CD4-positive, alpha-beta T cell (primary cell): ENCODE measurements around the gene PACSIN2. TPM values are rescaled to one million over a fixed set of nuclear protein-coding genes. Genes with fewer than 3 reads are reported as not detected.

Experiments used
- ATAC-seq: fragments of 200-7000 bp; cut with Tn5 transposase; one replicate; pipeline ENCODE4 v1.10.0; 2022; ENCODE audit warnings: mild to moderate bottlenecking; ENCODE audit not compliant: poor library complexity
- CTCF ChIA-PET: fragments of 350-600 bp; sonication (Branson Sonifier 250); formaldehyde crosslinking; loops from one replicate; lab custom pipeline; 2021; ENCODE audit warnings: antibody characterized with exemption, inconsistent platforms; lab: Charles Lee
- POLR2A ChIA-PET: fragments of 350-600 bp; sonication (Branson Sonifier 250); formaldehyde crosslinking; loops from one replicate; lab custom pipeline; 2021; ENCODE audit warnings: antibody characterized with exemption, inconsistent platforms; lab: Charles Lee
- DNase-seq, 14 experiments: peaks; one replicate each; pipeline ENCODE4 v3.0.0-alpha.2; 2013 to 2020; ENCODE audit warnings: mixed read lengths in 2 of 14
- H3K27ac ChIP-seq, 2 donors: one replicate each; pipeline versions ENCODE4 v1.5.1 to v1.7.0; 2013; ENCODE audit warnings: low read length in 2 of 2, low read depth in 1 of 2, mild to moderate bottlenecking in 1 of 2
- H3K27me3 ChIP-seq, 2 experiments: 1 replicate in 1 of 2; 2 replicates in 1 of 2; pipeline versions ENCODE4 v1.6.1 to v1.7.0; 2013; ENCODE audit warnings: low read length in 2 of 2, control low read depth in 1 of 2, mild to moderate bottlenecking in 1 of 2, moderate library complexity in 1 of 2; ENCODE audit not compliant: insufficient read depth in 2 of 2, control insufficient read depth in 1 of 2
- H3K36me3 ChIP-seq: one replicate; pipeline ENCODE4 v1.6.1; 2013; ENCODE audit warnings: low read length, control low read depth; ENCODE audit not compliant: insufficient read depth
- H3K4me1 ChIP-seq: one replicate; pipeline ENCODE4 v1.6.1; 2013; ENCODE audit warnings: low read length, control low read depth; ENCODE audit not compliant: insufficient read depth
- H3K4me3 ChIP-seq: one replicate; pipeline ENCODE4 v1.5.1; 2013; ENCODE audit warnings: mild to moderate bottlenecking, low read length, moderate library complexity
- H3K9me3 ChIP-seq, 2 experiments: 1 replicate in 1 of 2; 2 replicates in 1 of 2; pipeline versions ENCODE4 v1.6.1 to v1.7.0; 2013; ENCODE audit warnings: low read length in 2 of 2, mild to moderate bottlenecking in 2 of 2, control low read depth in 1 of 2, moderate library complexity in 1 of 2; ENCODE audit not compliant: control insufficient read depth in 1 of 2, insufficient read depth in 1 of 2
- H3K27ac Mint-ChIP-seq: one replicate; pipeline ENCODE4 v1.8.0; 2020; ENCODE audit warnings: mixed read lengths
- H3K27me3 Mint-ChIP-seq: one replicate; pipeline ENCODE4 v1.8.0; 2021; ENCODE audit warnings: mixed read lengths
- H3K36me3 Mint-ChIP-seq: one replicate; pipeline ENCODE4 v1.8.0; 2021; ENCODE audit warnings: low read depth, mixed read lengths
- H3K4me1 Mint-ChIP-seq: one replicate; pipeline ENCODE4 v1.8.0; 2021; ENCODE audit warnings: low read depth, mixed read lengths
- H3K4me3 Mint-ChIP-seq: one replicate; pipeline ENCODE4 v1.8.0; 2020; ENCODE audit warnings: mild to moderate bottlenecking, mixed read lengths
- H3K9me3 Mint-ChIP-seq: one replicate; pipeline ENCODE4 v1.8.0; 2020; ENCODE audit warnings: mixed read lengths
- intact Hi-C, 2 experiments: fragments of 100-400 bp; cut with DNase I in 1 of 2; cut with micrococcal nuclease in 1 of 2; formaldehyde crosslinking; loops; one replicate each; pipeline versions ENCODE4 v1.15.1 to v1.9.0; 2023 to 2025; cut with DNase I, micrococcal nuclease
- total RNA-seq, 174 experiments: library from RNA in 2 of 174; stranded (reverse) in 2 of 174; gene quantifications; one replicate each; pipeline ENCODE4 v1.2.3 and lab custom pipeline; 2021 to 2026
- TF ChIP-seq, protein P1 (sequence below): fragments of 200-600 bp; IDR thresholded peaks from one replicate; pipeline ENCODE4 v1.8.0; 2022; ENCODE audit warnings: antibody characterized with exemption, mild to moderate bottlenecking

PACSIN2 gene
- total RNA-seq, 2 experiments from 2014 or later = 23.3 to 25.5 TPM

DNA sequence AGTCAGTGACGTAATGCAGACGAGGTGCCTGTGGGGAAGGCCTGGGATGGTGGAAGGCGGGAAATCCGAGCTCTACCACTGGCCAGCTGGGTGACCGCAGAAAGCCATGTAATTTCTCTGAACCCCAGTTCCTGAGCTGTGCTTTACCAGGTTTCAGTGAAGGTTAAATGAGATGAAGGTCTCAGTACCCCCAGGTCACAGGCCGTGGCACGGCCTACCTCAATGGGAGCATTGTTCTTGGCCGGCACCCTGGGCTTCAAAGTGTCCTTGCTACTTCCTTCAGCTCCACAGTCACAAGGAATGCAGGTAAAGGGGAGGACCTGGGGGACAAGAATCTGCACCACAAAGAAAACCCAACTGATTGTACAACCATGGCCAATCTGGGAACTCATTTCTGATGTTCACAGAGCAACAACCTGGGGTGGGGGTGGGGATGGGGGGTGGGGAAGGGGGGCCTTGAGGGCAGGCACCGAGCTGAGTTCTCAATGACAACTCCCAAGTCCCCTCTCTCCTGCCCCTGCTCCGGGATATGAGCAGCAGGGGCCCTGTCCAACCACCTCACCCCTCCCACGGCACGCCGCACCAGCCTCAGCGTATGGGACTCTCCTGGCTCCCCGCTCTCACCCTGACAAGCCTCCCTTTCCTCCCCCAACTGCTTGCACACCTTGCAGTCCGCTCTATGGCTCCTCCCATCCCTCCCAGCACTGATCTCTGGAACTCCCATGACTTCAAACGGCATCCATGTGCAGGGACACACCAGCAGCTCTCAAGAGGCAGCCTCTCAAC is 98.8 kb downstream of the PACSIN2 start:
- Histone ChIP-seq H3K9me3 (no peaks in the 10 kb centered on the region), H3K4me3 (no peak overlapping the region), H3K27ac (no peak overlapping the region), H3K4me1 (no peaks in the 10 kb centered on the region), H3K36me3 (peaks cover 6% of the 10 kb centered on the region), H3K27me3 (no peaks in the 10 kb centered on the region)
- no peak for DNase-seq
- peaks cover 14% of the 10 kb centered on the region for H3K36me3 Mint-ChIP-seq
- TF ChIP-seq, protein P1, sequence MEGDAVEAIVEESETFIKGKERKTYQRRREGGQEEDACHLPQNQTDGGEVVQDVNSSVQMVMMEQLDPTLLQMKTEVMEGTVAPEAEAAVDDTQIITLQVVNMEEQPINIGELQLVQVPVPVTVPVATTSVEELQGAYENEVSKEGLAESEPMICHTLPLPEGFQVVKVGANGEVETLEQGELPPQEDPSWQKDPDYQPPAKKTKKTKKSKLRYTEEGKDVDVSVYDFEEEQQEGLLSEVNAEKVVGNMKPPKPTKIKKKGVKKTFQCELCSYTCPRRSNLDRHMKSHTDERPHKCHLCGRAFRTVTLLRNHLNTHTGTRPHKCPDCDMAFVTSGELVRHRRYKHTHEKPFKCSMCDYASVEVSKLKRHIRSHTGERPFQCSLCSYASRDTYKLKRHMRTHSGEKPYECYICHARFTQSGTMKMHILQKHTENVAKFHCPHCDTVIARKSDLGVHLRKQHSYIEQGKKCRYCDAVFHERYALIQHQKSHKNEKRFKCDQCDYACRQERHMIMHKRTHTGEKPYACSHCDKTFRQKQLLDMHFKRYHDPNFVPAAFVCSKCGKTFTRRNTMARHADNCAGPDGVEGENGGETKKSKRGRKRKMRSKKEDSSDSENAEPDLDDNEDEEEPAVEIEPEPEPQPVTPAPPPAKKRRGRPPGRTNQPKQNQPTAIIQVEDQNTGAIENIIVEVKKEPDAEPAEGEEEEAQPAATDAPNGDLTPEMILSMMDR = no peak
- no peak overlapping the region for H3K4me3 Mint-ChIP-seq
- H3K9me3 Mint-ChIP-seq = no peaks in the 10 kb centered on the region
- CTCF ChIA-PET = no interaction called here
- intact Hi-C loops = no loop called here
- no peak for ATAC-seq
- no peaks in the 10 kb centered on the region for H3K27me3 Mint-ChIP-seq
- POLR2A ChIA-PET = no interaction called here
- H3K4me1 Mint-ChIP-seq = peaks cover 24% of the 10 kb centered on the region
- H3K27ac Mint-ChIP-seq = no peak overlapping the region

DNA sequence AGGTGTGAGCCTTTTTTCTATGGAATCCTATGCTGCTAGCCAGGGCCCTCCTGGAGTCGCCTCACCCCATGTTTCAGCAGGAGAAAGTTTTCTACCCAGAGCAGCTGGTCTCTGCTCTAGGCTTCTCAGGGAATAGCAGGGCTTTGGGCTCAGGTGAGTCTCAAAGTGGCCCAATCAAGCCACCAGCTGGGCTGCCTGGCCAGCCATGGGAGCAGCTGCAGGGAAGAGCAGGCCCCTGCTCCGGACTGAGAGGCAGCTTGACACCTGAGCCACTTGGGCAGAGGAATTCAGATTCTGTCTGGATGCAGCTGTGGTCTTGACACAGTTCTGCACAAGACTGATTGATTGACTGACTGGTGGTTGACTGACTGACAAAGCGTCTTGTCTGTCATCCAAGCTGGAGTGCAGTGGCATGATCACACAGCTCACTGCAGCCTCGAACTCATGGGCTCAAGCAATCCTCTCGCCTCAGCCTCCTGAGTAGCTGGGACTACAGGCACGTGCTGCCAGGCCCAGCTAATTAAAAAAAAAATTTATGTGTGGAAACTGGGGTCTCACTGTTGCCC is 100.4 kb downstream of the PACSIN2 start:
- H3K4me3 ChIP-seq = no peak overlapping the region
- H3K9me3 ChIP-seq = no peaks in the 10 kb centered on the region
- Mint-ChIP-seq H3K27ac (no peak overlapping the region), H3K36me3 (peaks cover 26% of the 10 kb centered on the region), H3K4me3 (no peak overlapping the region), H3K27me3 (no peaks in the 10 kb centered on the region), H3K9me3 (no peaks in the 10 kb centered on the region), H3K4me1 (peaks cover 20% of the 10 kb centered on the region)
- no peak for DNase-seq
- H3K4me1 ChIP-seq = no peaks in the 10 kb centered on the region
- POLR2A ChIA-PET = no interaction called here
- CTCF ChIA-PET = interaction anchor here (1.3 kb wide), 1 partner anchor 12 kb away, joined by 3 read pairs; no protein-coding TSS in a partner anchor
- TF ChIP-seq, protein P1 = no peak
- intact Hi-C loops = no loop called here
- ATAC-seq = no peak
- no peak overlapping the region for H3K27ac ChIP-seq
- H3K27me3 ChIP-seq = no peaks in the 10 kb centered on the region
- H3K36me3 ChIP-seq = peaks cover 16% of the 10 kb centered on the region

DNA sequence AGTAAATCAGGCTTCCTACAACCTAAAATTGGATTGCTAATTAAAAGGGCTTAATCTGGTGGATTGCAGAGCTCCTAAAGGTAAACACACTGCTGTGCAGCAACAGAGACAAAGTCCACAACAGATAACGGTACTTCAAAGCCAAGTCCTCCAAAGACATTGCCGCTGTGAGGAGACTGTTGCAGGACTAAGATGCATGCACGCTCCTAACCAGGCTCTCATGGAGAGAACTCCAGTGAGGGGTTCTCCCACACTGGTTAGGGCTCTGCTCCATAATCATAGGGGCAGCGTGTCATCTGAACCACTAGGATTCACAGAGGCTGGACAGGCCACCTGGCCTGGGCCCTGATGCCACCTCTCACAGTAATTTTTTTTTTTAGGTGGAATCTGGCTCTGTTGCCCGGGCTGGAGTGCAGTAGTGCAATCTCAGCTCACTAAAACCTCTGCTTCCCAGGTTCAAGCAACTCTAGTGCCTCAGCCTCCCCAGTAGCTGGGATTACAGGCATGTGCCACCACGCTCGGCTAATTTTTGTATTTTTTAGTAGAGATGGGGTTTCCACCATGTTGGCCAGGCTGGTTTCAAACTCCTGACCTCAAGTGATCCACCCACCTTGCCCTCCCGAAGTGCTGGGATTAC is 101.0 kb downstream of the PACSIN2 start:
- POLR2A ChIA-PET = no interaction called here
- Mint-ChIP-seq H3K36me3 (peaks cover 32% of the 10 kb centered on the region), H3K9me3 (no peaks in the 10 kb centered on the region), H3K4me3 (no peak overlapping the region), H3K27ac (no peak overlapping the region), H3K27me3 (no peaks in the 10 kb centered on the region), H3K4me1 (peaks cover 20% of the 10 kb centered on the region)
- Histone ChIP-seq H3K36me3 (peaks cover 21% of the 10 kb centered on the region), H3K9me3 (no peaks in the 10 kb centered on the region), H3K27ac (no peak overlapping the region), H3K4me1 (no peaks in the 10 kb centered on the region), H3K4me3 (no peak overlapping the region), H3K27me3 (no peaks in the 10 kb centered on the region)
- intact Hi-C loops = no loop called here
- DNase-seq (no peak), ATAC-seq (no peak)
- TF ChIP-seq, protein P1 = no peak
- CTCF ChIA-PET = interaction anchor here (1.3 kb wide), 1 partner anchor 11 kb away, joined by 3 read pairs; no protein-coding TSS in a partner anchor
